Activated naive CD8-positive, alpha-beta T cell (primary cell): ENCODE data around the gene EYS.
"Not testable (repeated sequence)": the region's sequence is repeated elsewhere in the genome, so short reads cannot be mapped to it uniquely, and the experiment has no call there.

Experiments
- H3K27ac Mint-ChIP-seq: one replicate; pipeline ENCODE4 v1.8.0; 2021; ENCODE audit warnings: mixed read lengths
- H3K27me3 Mint-ChIP-seq: one replicate; pipeline ENCODE4 v1.8.0; 2021; ENCODE audit warnings: mixed read lengths
- H3K36me3 Mint-ChIP-seq: one replicate; pipeline ENCODE4 v1.8.0; 2021; ENCODE audit warnings: mixed read lengths
- H3K4me1 Mint-ChIP-seq: one replicate; pipeline ENCODE4 v1.8.0; 2021; ENCODE audit warnings: low read depth, mixed read lengths
- H3K4me3 Mint-ChIP-seq: one replicate; pipeline ENCODE4 v1.8.0; 2021; ENCODE audit warnings: mild to moderate bottlenecking, mixed read lengths
- H3K9me3 Mint-ChIP-seq: one replicate; pipeline ENCODE4 v1.8.0; 2021; ENCODE audit warnings: low read depth, mixed read lengths

The EYS gene

DNA sequence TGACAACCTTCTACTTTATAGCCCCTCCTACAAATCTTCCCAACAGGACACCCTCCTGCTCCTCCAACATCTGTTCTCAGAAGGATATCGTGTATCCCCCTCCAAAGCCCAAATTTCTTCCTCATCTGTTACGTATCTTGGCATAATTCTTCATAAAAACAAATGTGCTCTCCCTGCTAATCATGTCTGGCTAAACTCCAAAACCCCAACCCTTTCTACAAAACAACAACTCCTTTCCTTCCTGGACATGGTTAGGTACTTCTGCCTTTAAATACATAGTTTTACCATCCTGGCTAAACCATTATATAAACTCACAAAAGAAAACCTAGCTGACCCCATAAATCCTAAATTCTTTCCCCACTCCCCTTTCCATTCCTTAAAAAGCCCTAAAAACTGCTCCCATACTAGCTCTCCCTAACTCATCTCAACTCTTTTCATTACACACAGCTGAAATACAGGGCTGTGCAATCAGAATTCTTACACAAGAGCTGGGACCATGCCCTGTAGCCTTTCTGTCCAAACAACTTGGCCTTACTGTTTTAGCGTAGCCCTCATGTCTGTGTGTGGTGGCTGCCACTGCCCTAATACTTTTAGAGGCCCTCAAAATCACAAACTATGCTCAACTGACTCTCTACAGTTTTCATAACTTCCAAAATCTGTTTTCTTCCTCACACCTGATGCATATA lies 1753.5 kb downstream of the EYS start:
- H3K4me1 Mint-ChIP-seq: not testable (repeated sequence)

DNA sequence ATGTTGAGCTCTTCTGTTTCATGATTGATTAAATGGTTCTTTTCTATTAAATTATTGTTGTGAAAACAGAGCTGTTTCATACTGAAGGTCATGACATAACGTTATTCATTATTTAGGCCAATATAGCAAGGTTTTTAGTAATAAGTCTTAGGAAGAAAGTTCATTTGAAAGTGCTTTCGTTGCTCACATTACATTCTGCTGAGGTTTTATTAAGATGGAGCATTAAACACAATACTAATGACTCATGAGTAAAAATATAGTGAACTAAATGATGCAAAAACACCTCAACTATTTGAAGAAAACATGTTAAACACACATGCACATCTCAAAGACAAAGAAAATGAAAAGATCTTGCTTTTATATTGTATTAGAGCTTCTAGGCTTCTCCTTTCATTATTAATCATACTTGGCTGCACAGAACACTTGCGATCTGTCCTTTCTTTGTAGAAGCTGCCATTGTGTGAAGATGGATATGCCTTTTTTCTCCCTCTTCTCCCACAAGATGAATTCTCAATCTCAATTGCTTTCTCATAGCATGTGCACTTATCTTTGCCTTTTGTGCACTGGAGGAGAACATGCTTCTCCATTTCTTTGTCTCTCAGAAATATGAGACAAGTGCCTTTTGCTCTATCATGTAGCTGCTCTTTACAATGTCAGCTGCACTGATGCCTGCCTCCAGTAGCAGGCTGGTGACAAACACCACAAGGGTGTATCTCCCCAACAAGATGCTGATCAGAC lies 1759.1 kb downstream of the EYS start:
- no peak overlapping the region for H3K4me3 Mint-ChIP-seq
- H3K27me3 Mint-ChIP-seq: no peaks in the 10 kb centered on the region
- no peaks in the 10 kb centered on the region for H3K36me3 Mint-ChIP-seq
- no peak overlapping the region for H3K27ac Mint-ChIP-seq
- no peaks in the 10 kb centered on the region for H3K9me3 Mint-ChIP-seq
- no peaks in the 10 kb centered on the region for H3K4me1 Mint-ChIP-seq

More for the DNA sequence above, 1753.5 kb downstream of the EYS start:
- H3K4me3 Mint-ChIP-seq, H3K27me3 Mint-ChIP-seq, H3K27ac Mint-ChIP-seq, H3K36me3 Mint-ChIP-seq, H3K9me3 Mint-ChIP-seq: not testable (repeated sequence)

DNA sequence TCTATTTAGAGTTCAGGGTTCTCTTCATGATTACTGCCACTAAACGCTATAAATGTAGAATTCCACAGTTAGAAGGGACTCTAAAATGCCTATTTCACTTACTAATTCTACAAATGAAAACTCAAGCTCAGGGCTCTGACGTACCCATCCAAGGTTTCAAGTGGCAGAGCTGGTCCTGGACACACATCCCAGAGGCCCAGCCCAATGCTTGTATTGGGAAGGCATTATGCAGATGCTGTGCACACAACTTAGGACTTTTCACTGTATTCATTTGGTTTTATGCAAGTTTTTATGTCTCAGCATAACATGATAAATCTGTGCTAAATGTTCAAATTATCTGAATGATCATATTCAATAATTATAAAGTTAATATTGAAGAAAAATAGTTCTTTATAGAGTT lies 1761.0 kb downstream of the EYS start:
- no peaks in the 10 kb centered on the region for H3K36me3 Mint-ChIP-seq
- H3K27me3 Mint-ChIP-seq: no peaks in the 10 kb centered on the region
- no peaks in the 10 kb centered on the region for H3K9me3 Mint-ChIP-seq
- H3K4me1 Mint-ChIP-seq: no peaks in the 10 kb centered on the region
- no peak overlapping the region for H3K4me3 Mint-ChIP-seq
- no peak overlapping the region for H3K27ac Mint-ChIP-seq

DNA sequence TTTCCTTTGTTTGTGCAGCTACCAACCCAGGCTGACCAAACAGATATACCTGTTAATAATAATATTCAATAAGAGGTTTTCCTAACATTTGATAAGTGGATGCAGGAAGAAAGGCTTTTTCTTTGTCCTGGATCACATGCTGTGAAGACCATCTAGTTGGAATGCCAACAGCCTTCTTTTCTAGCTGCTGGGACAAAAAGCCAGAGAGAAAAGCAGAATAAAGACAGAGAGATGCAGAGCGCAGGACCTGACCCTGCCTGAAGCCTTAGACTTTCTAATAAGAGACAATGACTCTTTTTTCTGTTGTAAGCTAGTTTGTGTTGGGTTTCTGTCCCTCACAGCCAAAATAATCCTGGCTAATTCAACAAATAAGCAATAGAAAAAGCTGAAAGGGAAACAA lies 1763.2 kb downstream of the EYS start:
- H3K27ac Mint-ChIP-seq: no peak overlapping the region
- H3K4me3 Mint-ChIP-seq: no peak overlapping the region
- H3K4me1 Mint-ChIP-seq: no peaks in the 10 kb centered on the region
- H3K9me3 Mint-ChIP-seq: no peaks in the 10 kb centered on the region
- no peaks in the 10 kb centered on the region for H3K27me3 Mint-ChIP-seq
- no peaks in the 10 kb centered on the region for H3K36me3 Mint-ChIP-seq

- H3K36me3 Mint-ChIP-seq: no peaks in the 10 kb centered on the region
- no peaks in the 10 kb centered on the region for H3K4me1 Mint-ChIP-seq
- H3K27me3 Mint-ChIP-seq: peaks cover 2% of the 10 kb centered on the region
- H3K4me3 Mint-ChIP-seq: no peak overlapping the region
- no peak overlapping the region for H3K27ac Mint-ChIP-seq
- no peaks in the 10 kb centered on the region for H3K9me3 Mint-ChIP-seq
These were observed 1765.1 kb downstream of the EYS start for GRCh38 chr6:63941747-63942470.

DNA sequence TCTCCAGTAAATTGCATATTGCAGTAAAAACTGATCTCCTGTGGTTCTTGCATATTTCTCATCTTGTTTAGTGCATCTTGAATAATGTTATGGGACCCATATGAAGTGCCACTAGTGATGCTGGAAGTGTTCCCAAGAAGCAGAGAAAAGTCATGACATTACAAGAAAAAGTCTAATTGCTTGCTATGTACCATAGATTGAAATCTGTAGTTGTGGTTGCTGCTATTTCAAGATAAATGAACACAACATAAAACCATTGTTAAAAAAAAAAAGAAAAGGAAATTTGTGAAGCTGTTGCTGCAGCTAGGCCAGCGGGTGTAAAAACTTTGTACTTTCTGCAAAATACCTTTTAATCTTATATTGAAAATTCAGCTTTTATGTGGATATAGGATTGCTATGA lies 1767.0 kb downstream of the EYS start:
- Mint-ChIP-seq H3K36me3 (no peaks in the 10 kb centered on the region), H3K9me3 (no peaks in the 10 kb centered on the region), H3K4me1 (no peaks in the 10 kb centered on the region), H3K4me3 (no peak overlapping the region), H3K27me3 (peaks cover 3% of the 10 kb centered on the region), H3K27ac (no peak overlapping the region)

- peaks cover 3% of the 10 kb centered on the region for H3K27me3 Mint-ChIP-seq
- no peaks in the 10 kb centered on the region for H3K9me3 Mint-ChIP-seq
- no peak overlapping the region for H3K27ac Mint-ChIP-seq
- H3K4me1 Mint-ChIP-seq: no peaks in the 10 kb centered on the region
- no peak overlapping the region for H3K4me3 Mint-ChIP-seq
- no peaks in the 10 kb centered on the region for H3K36me3 Mint-ChIP-seq
These were observed 1770.6 kb downstream of the EYS start for GRCh38 chr6:63936399-63936798.

- Mint-ChIP-seq H3K4me3 (no peak overlapping the region), H3K36me3 (no peaks in the 10 kb centered on the region)
These were observed 1771.3 kb downstream of the EYS start for GRCh38 chr6:63935732-63936131.

DNA sequence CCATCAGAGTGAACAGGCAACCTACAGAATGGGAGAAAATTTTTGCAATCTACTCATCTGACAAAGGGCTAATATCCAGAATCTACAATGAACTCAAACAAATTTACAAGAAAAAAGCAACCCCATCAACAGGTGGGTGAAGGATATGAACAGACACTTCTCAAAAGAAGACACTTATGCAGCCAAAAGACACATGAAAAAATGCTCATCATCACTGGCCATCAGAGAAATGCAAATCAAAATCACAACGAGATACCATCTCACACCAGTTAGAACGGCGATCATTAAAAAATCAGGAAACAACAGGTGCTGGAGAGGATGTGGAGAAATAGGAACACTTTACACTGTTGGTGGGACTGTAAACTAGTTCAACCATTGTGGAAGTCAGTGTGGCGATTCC lies 1773.1 kb downstream of the EYS start:
- not testable (repeated sequence) for H3K4me3 Mint-ChIP-seq, H3K9me3 Mint-ChIP-seq, H3K27ac Mint-ChIP-seq, H3K4me1 Mint-ChIP-seq, H3K27me3 Mint-ChIP-seq, H3K36me3 Mint-ChIP-seq

More at GRCh38 chr6:63935732-63936131, 1771.3 kb downstream of the EYS start:
- Mint-ChIP-seq H3K9me3 (no peaks in the 10 kb centered on the region), H3K4me1 (no peaks in the 10 kb centered on the region), H3K27me3 (peaks cover 3% of the 10 kb centered on the region), H3K27ac (no peak overlapping the region)

DNA sequence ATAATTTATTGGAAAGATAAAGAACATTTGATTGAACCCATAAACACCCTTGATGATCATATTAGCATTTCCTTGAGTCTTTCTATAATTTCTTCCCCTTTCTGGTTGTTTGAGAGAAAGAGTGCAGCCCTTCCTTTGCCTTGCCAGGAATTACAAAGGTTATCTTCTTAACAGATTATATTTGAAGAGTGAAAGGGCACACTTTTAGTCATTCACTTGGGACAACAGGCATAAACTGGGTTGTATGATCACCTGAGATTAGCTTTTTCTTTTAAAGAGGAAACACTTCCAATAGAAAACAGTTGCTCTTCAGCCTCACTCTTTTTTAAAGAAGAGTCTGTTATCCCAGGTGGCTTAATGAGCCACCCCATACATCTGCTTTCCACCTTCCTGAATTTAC lies 1776.2 kb downstream of the EYS start:
- no peaks in the 10 kb centered on the region for H3K4me1 Mint-ChIP-seq
- no peak overlapping the region for H3K4me3 Mint-ChIP-seq
- no peak overlapping the region for H3K27ac Mint-ChIP-seq
- H3K9me3 Mint-ChIP-seq: no peaks in the 10 kb centered on the region
- no peaks in the 10 kb centered on the region for H3K36me3 Mint-ChIP-seq
- no peaks in the 10 kb centered on the region for H3K27me3 Mint-ChIP-seq

GRCh38 chr6:63929111-63929510 lies 1777.9 kb downstream of the EYS start:
- H3K4me3 Mint-ChIP-seq: no peak overlapping the region
- no peaks in the 10 kb centered on the region for H3K9me3 Mint-ChIP-seq
- no peaks in the 10 kb centered on the region for H3K27me3 Mint-ChIP-seq
- no peak overlapping the region for H3K27ac Mint-ChIP-seq
- no peaks in the 10 kb centered on the region for H3K4me1 Mint-ChIP-seq
- no peaks in the 10 kb centered on the region for H3K36me3 Mint-ChIP-seq

DNA sequence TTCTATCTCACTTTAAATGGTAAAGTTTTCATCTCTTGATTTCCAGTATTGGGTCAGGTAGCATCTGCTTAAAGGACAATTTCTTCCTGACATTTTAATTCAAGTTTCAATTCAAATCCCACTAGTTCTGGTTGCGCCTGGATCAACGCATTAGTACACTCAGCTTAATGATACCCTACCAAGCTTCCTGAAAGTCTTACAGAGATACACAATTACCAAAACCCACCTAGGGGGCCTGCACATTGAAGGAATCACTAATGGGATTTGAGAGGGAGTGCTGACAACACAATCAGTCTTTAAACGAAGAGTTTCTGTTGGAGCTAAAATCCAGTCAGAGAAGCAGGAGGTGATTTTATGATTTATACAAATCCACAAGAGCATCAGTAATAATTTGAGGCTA lies 1778.4 kb downstream of the EYS start:
- no peak overlapping the region for H3K27ac Mint-ChIP-seq
- no peaks in the 10 kb centered on the region for H3K27me3 Mint-ChIP-seq
- no peaks in the 10 kb centered on the region for H3K36me3 Mint-ChIP-seq
- no peak overlapping the region for H3K4me3 Mint-ChIP-seq
- H3K9me3 Mint-ChIP-seq: no peaks in the 10 kb centered on the region
- H3K4me1 Mint-ChIP-seq: no peaks in the 10 kb centered on the region

- Mint-ChIP-seq H3K9me3 (no peaks in the 10 kb centered on the region), H3K27me3 (no peaks in the 10 kb centered on the region), H3K4me3 (no peak overlapping the region), H3K36me3 (no peaks in the 10 kb centered on the region), H3K4me1 (no peaks in the 10 kb centered on the region), H3K27ac (no peak overlapping the region)
These were observed 1779.8 kb downstream of the EYS start for GRCh38 chr6:63926950-63927927.

GRCh38 chr6:63926258-63926780 lies 1780.7 kb downstream of the EYS start:
- H3K4me1 Mint-ChIP-seq: no peaks in the 10 kb centered on the region
- H3K9me3 Mint-ChIP-seq: no peaks in the 10 kb centered on the region
- no peak overlapping the region for H3K4me3 Mint-ChIP-seq
- H3K27me3 Mint-ChIP-seq: peaks cover 1% of the 10 kb centered on the region
- H3K36me3 Mint-ChIP-seq: no peaks in the 10 kb centered on the region
- H3K27ac Mint-ChIP-seq: no peak overlapping the region
